ENCODE data around the gene BTAF1.

Gene BTAF1

GRCh38 chr10:91884536-91884935, 39.0 kb upstream of the BTAF1 start:
- no peak overlapping the region for H3K27ac ChIP-seq (ENCODE audit: low read length)
- no peaks in the 10 kb centered on the region for H3K9me2 ChIP-seq (replicated peaks; ENCODE audit: insufficient read depth, low read length)
- H3K36me3 ChIP-seq (replicated peaks; ENCODE audit: insufficient read depth, low read length): no peaks in the 10 kb centered on the region
- peaks cover 4% of the 10 kb centered on the region; the same call in 1 of the 2 replicates for H3K4me1 ChIP-seq (ENCODE audit: low read length)
- DNase-seq: no peak
- no peaks in the 10 kb centered on the region for H3K27me3 ChIP-seq (replicated peaks; ENCODE audit: insufficient read depth, low read length)
- H4K20me1 ChIP-seq (ENCODE audit: insufficient read depth, low read length): no peaks in the 10 kb centered on the region
- no peak overlapping the region for H2AFZ ChIP-seq (ENCODE audit: low read length)
- H3K9ac ChIP-seq (ENCODE audit: low read length): no peak overlapping the region
- no peaks in the 10 kb centered on the region for H3K79me2 ChIP-seq (ENCODE audit: low read length)
- H3K9me3 ChIP-seq (replicated peaks; ENCODE audit: insufficient read depth, low read length): no peaks in the 10 kb centered on the region
- H3K4me2 ChIP-seq (ENCODE audit: low read depth, low read length): no peak overlapping the region
- H3F3A ChIP-seq (ENCODE audit: insufficient read depth, low read length): no peaks in the 10 kb centered on the region
- H3K4me3 ChIP-seq (ENCODE audit: low read length): no peak overlapping the region
- no peak for TF ChIP-seq CTCF (IDR thresholded peaks at IDR 0.05; ENCODE audit: low read length)
- TF ChIP-seq EZH2phosphoT487 (IDR thresholded peaks at IDR 0.05; ENCODE audit: low read length): no peak
- no peak for TF ChIP-seq EZH2 (optimal IDR thresholded peaks at IDR 0.05; ENCODE audit: low read depth, low read length)

GRCh38 chr10:91885362-91886079, 38.0 kb upstream of the BTAF1 start:
- H3F3A ChIP-seq (ENCODE audit: insufficient read depth, low read length): no peaks in the 10 kb centered on the region
- no peak overlapping the region for H2AFZ ChIP-seq (ENCODE audit: low read length)
- H3K9ac ChIP-seq (ENCODE audit: low read length): no peak overlapping the region
- no peaks in the 10 kb centered on the region for H4K20me1 ChIP-seq (ENCODE audit: insufficient read depth, low read length)
- no peaks in the 10 kb centered on the region for H3K27me3 ChIP-seq (replicated peaks; ENCODE audit: insufficient read depth, low read length)
- DNase-seq: no peak
- H3K4me3 ChIP-seq (ENCODE audit: low read length): no peak overlapping the region
- H3K4me1 ChIP-seq (ENCODE audit: low read length): peaks cover 4% of the 10 kb centered on the region; the same call in 1 of the 2 replicates
- no peak overlapping the region for H3K4me2 ChIP-seq (ENCODE audit: low read depth, low read length)
- no peaks in the 10 kb centered on the region for H3K79me2 ChIP-seq (ENCODE audit: low read length)
- no peak for TF ChIP-seq EZH2 (optimal IDR thresholded peaks at IDR 0.05; ENCODE audit: low read depth, low read length)
- no peak for TF ChIP-seq EZH2phosphoT487 (IDR thresholded peaks at IDR 0.05; ENCODE audit: low read length)
- no peak for TF ChIP-seq CTCF (IDR thresholded peaks at IDR 0.05; ENCODE audit: low read length)
- no peaks in the 10 kb centered on the region for H3K9me3 ChIP-seq (replicated peaks; ENCODE audit: insufficient read depth, low read length)
- no peaks in the 10 kb centered on the region for H3K9me2 ChIP-seq (replicated peaks; ENCODE audit: insufficient read depth, low read length)
- H3K36me3 ChIP-seq (replicated peaks; ENCODE audit: insufficient read depth, low read length): no peaks in the 10 kb centered on the region
- H3K27ac ChIP-seq (ENCODE audit: low read length): no peak overlapping the region

GRCh38 chr10:91886954-91887271, 36.7 kb upstream of the BTAF1 start:
- no peak overlapping the region for H3K9ac ChIP-seq (ENCODE audit: low read length)
- H4K20me1 ChIP-seq (ENCODE audit: insufficient read depth, low read length): no peaks in the 10 kb centered on the region
- H3K27me3 ChIP-seq (replicated peaks; ENCODE audit: insufficient read depth, low read length): no peaks in the 10 kb centered on the region; the same call in 1 of the 2 replicates
- H3K9me3 ChIP-seq (replicated peaks; ENCODE audit: insufficient read depth, low read length): no peaks in the 10 kb centered on the region
- H3K4me1 ChIP-seq (ENCODE audit: low read length): peaks cover 4% of the 10 kb centered on the region; the same call in 1 of the 2 replicates
- TF ChIP-seq EZH2phosphoT487 (IDR thresholded peaks at IDR 0.05; ENCODE audit: low read length) (no peak), EZH2 (optimal IDR thresholded peaks at IDR 0.05; ENCODE audit: low read depth, low read length) (no peak), CTCF (IDR thresholded peaks at IDR 0.05; ENCODE audit: low read length) (no peak)
- 0 out of 2 replicates have a peak overlapping the region, but pooled peaks have one; percentile 2 for H2AFZ ChIP-seq (ENCODE audit: low read length)
- no peaks in the 10 kb centered on the region for H3K36me3 ChIP-seq (replicated peaks; ENCODE audit: insufficient read depth, low read length)
- no peak for DNase-seq
- no peaks in the 10 kb centered on the region for H3F3A ChIP-seq (ENCODE audit: insufficient read depth, low read length)
- no peaks in the 10 kb centered on the region for H3K79me2 ChIP-seq (ENCODE audit: low read length)
- H3K27ac ChIP-seq (ENCODE audit: low read length): no peak overlapping the region
- H3K4me3 ChIP-seq (ENCODE audit: low read length): no peak overlapping the region
- peak overlapping the region; percentile 46; the same call in 1 of the 2 replicates for H3K4me2 ChIP-seq (ENCODE audit: low read depth, low read length)
- H3K9me2 ChIP-seq (replicated peaks; ENCODE audit: insufficient read depth, low read length): no peaks in the 10 kb centered on the region

Data from MM.1S (cell line).